ENCODE measurements around the gene GLI1. TPM values are rescaled to one million over a fixed set of nuclear protein-coding genes. Genes with fewer than 3 reads are reported as not detected.
A peak's percentile ranks its signal among the peaks of the same experiment; 100 is the strongest.
"Not testable (repeated sequence)": the region's sequence is repeated elsewhere in the genome, so short reads cannot be mapped to it uniquely, and the experiment has no call there.

GLI1 gene
- total RNA-seq = 1 to 10 TPM in 2 of 4 donors, under 1 TPM in 1, not detected in 1; 0.71 to 3.9 (median 1.8) TPM
- 1 to 10 TPM in 1 of 3 donors, under 1 TPM in 1, not detected in 1; 0.60 to 1.5 TPM for polyA plus RNA-seq

DNA sequence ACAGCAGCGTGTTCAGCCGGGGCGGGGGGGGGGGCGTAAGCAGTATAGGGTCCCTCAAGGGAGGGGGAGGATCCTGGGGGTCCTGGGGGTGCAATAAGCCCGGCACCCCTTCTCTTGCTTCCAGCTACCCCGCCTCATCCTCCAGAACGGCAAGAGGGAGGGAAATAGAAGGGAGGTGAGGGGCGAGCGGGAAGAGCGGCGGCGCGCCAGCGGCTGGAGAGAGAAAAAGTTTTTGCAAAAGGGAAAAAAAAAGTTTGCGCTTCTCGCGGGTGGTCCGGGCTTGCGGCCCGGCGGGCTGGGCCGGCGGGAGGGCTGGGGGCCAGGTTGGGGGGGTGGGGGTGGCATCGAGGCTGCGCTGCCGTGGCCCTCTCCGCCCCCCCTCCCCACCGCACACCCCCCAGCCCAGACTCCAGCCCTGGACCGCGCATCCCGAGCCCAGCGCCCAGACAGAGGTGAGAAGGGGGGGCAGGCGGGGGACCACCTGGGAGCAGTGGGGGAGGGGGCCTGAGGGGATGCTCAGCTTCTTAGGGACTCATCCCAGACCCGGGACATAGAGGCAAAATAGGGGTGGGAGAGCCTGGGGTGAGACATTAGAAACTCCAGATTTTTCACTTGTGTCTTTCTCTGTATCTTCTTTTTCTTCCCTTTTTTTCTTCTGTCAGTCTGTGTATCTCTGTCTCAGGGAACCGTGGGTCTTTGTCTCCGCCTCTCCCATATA, at the start of gene GLI1:
Gene GLI1 (plus strand): TSS at position 36 of the 718 bp plus-strand sequence. CDS start 3,907 bp downstream, outside the sequence.
- no peak for DNase-seq
- no peak for TF ChIP-seq POLR2A (IDR thresholded peaks at IDR 0.05)
- no peak for TF ChIP-seq POLR2AphosphoS5 (IDR thresholded peaks at IDR 0.05)
- TF ChIP-seq, protein P1, sequence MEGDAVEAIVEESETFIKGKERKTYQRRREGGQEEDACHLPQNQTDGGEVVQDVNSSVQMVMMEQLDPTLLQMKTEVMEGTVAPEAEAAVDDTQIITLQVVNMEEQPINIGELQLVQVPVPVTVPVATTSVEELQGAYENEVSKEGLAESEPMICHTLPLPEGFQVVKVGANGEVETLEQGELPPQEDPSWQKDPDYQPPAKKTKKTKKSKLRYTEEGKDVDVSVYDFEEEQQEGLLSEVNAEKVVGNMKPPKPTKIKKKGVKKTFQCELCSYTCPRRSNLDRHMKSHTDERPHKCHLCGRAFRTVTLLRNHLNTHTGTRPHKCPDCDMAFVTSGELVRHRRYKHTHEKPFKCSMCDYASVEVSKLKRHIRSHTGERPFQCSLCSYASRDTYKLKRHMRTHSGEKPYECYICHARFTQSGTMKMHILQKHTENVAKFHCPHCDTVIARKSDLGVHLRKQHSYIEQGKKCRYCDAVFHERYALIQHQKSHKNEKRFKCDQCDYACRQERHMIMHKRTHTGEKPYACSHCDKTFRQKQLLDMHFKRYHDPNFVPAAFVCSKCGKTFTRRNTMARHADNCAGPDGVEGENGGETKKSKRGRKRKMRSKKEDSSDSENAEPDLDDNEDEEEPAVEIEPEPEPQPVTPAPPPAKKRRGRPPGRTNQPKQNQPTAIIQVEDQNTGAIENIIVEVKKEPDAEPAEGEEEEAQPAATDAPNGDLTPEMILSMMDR (IDR thresholded peaks at IDR 0.05) = no peak
- TF ChIP-seq EP300 (IDR thresholded peaks at IDR 0.05) = no peak
- WGBS, 2 donors = 0% methylated on average over 36 of the region's 36 CpGs
- H3K36me3 ChIP-seq = no peaks in the 10 kb centered on the region
- peak within 1 kb of the TSS; percentile 80 to 91 (median 86) for H3K27ac ChIP-seq
- intact Hi-C loops (cut with DNase I) = loop anchor here (2.0 kb wide), 2 partner anchors 29 to 87 kb away; partner anchors contain the start of genes DCTN2 and R3HDM2
- H3K27me3 ChIP-seq = peaks cover 0 to 19% (median 0%) of the 10 kb centered on the region in 3 donors
- peaks cover 8 to 38% (median 27%) of the 10 kb centered on the region in 4 donors for H3K4me1 ChIP-seq
- peak within 1 kb of the TSS; percentile 56 to 71 (median 64) for H3K4me3 ChIP-seq
- no peaks in the 10 kb centered on the region for H3K9me3 ChIP-seq

DNA sequence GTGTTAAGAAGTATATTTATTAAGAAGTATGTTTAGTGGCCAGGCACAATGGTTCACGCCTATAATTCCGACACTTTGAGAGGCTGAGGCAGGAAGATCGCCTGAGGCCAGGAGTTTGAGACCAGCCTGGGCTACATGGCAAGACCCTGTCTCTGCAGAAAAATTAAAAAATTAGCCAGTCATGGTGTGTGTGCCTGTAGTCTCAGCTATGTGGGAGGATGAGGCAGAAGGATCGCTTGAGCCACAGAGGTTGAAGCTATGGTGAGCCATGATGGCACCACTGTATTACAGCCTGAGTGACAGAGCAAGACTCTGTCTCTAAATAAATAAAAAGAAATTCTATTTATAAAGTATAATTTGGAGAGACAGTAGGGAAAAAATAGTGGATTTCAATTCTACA, 49.1 kb upstream of the GLI1 start:
- H3K27me3 ChIP-seq = no peaks in the 10 kb centered on the region
- TF ChIP-seq, protein P1 (IDR thresholded peaks at IDR 0.05) = no peak
- TF ChIP-seq EP300 (IDR thresholded peaks at IDR 0.05) (no peak), POLR2A (IDR thresholded peaks at IDR 0.05) (no peak), POLR2AphosphoS5 (IDR thresholded peaks at IDR 0.05) (no peak)
- H3K4me3 ChIP-seq = no peak overlapping the region
- 96 to 97% methylated on average over 4 of the region's 4 CpGs for WGBS, 2 donors
- H3K27ac ChIP-seq = no peak overlapping the region
- DNase-seq = no peak
- no peaks in the 10 kb centered on the region for H3K36me3 ChIP-seq
- no peaks in the 10 kb centered on the region for H3K4me1 ChIP-seq
- intact Hi-C loops (cut with DNase I) = no loop called here
- no peaks in the 10 kb centered on the region for H3K9me3 ChIP-seq

DNA sequence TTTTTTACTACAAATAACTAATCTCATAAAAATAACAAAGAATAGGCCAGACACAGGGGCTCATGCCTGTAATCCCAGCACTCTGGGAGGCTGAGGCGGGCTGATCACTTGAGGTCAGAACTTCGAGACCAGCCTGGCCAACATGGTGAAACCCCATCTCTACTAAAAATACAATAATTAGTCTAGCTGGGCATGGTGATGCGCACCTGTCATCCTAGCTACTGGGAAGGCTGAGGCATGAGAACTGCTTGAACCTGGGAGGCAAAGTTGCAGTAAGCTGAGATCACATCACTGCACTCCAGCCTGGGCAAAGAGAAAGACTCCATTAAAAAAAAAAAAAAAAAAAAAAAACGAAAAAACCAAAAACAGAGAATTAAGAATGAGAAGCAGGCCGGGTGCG, 45.4 kb upstream of the GLI1 start:
- H3K36me3 ChIP-seq; DNase-seq; H3K27me3 ChIP-seq; H3K4me1 ChIP-seq; H3K4me3 ChIP-seq; intact Hi-C loops (cut with DNase I); H3K9me3 ChIP-seq; H3K27ac ChIP-seq: not testable (repeated sequence)
- 90 to 93% methylated on average over 6 of the region's 6 CpGs for WGBS, 2 donors

DNA sequence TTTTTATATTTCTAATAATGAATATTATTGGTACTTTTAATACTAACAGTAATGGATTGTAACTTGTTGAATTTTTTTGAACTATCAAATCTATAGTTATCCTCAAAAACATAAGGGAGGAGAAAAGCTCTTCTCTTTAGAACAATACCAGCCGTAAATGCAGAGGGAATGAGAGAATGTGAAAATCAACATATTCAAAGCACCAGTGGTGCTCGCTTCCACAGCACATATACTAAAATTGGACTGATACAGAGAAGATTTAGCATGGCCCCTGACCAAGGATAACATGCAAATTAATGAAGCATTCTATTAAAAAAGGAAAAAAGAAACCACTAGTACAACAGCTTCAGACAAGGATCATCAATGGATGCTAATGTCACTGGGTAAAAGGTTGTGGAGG, 44.5 kb upstream of the GLI1 start:
- H3K27me3 ChIP-seq = no peaks in the 10 kb centered on the region
- intact Hi-C loops (cut with DNase I) = no loop called here
- peaks cover 0 to 3% (median 0%) of the 10 kb centered on the region in 4 donors for H3K4me1 ChIP-seq
- no peak overlapping the region for H3K4me3 ChIP-seq
- H3K27ac ChIP-seq = no peak overlapping the region
- WGBS, 2 donors = 85 to 96% methylated on average over 2 of the region's 2 CpGs
- TF ChIP-seq, protein P1 (IDR thresholded peaks at IDR 0.05) = no peak
- no peak for TF ChIP-seq POLR2A (IDR thresholded peaks at IDR 0.05)
- TF ChIP-seq EP300 (IDR thresholded peaks at IDR 0.05) = no peak
- TF ChIP-seq POLR2AphosphoS5 (IDR thresholded peaks at IDR 0.05) = no peak
- no peaks in the 10 kb centered on the region for H3K36me3 ChIP-seq
- no peak for DNase-seq
- no peaks in the 10 kb centered on the region for H3K9me3 ChIP-seq

DNA sequence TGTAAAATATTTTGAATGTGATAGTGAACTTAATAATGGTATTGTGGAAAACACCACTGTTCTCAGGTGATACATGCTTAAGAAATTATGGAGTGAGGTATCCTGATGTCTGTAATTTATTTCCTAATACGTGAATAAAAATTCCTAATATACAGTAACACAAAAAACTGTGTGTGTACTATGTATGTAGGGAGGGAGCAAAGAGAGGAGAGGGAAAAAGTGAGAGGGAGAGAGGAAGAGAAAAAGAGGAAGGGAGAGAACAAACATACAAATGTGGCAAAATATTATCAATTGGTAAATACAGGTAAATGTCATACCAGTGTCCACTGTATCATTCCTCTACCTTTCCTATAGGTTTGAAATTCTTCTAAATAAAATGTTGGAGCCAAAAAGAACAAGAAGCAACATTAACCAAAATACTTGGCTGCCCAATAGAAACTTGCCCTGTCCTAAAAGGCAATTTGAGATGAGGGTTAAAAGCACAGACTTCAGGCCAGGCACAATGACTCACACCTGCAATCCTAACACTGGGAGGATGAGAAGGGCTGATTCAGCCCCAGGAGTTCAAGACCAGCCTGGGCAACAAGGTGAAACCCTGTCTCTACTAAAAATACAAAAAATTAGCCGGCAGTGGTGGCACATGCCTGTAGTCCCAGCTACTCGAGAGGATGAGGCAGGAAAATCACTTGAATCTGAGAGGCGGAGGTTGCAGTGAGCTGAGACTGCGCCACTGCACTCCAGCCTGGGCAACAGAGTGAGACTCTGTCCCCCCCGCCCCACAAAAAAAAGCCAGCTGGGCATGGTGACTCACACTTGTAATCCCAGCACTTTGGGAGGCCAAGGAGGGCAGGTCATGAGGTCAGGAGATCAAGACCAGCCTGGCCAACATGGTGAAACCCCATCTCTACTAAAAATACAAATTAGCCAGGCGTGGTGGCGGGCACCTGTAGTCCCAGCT, 43.3 kb upstream of the GLI1 start:
- H3K27ac ChIP-seq = no peak overlapping the region
- DNase-seq = no peak

More for the DNA sequence above, 43.3 kb upstream of the GLI1 start:
- TF ChIP-seq, protein P1 (IDR thresholded peaks at IDR 0.05) = no peak
- intact Hi-C loops (cut with DNase I) = no loop called here
- 92 to 93% methylated on average over 8 of the region's 8 CpGs for WGBS, 2 donors
- Histone ChIP-seq H3K4me3 (no peak overlapping the region), H3K9me3 (no peaks in the 10 kb centered on the region), H3K4me1 (peaks cover 0 to 3% (median 0%) of the 10 kb centered on the region in 4 donors), H3K36me3 (no peaks in the 10 kb centered on the region), H3K27me3 (no peaks in the 10 kb centered on the region)
